NB4 (cell line): ENCODE results near the gene MALRD1.

Experiments
- DNase-seq: peaks from one replicate; pipeline ENCODE4 v3.0.0; 2010; ENCODE audit warnings: low read depth
- H3K4me3 ChIP-seq: one replicate; pipeline ENCODE4 v1.5.1; 2011; ENCODE audit warnings: mild to moderate bottlenecking, low read depth, low read length, moderate library complexity
- MYC ChIP-seq: IDR thresholded peaks from 2 replicates; pipeline ENCODE4 v1.6.1; 2011; ENCODE audit warnings: low read depth, low read length
- POLR2A ChIP-seq: IDR thresholded peaks from 2 replicates; pipeline ENCODE4 v1.6.1; 2011; ENCODE audit warnings: mild to moderate bottlenecking; ENCODE audit not compliant: insufficient read length; ENCODE audit errors: extremely low read depth
- TF ChIP-seq, protein P1 (sequence below): IDR thresholded peaks from 2 replicates; pipeline ENCODE4 v1.6.1; 2011; ENCODE audit warnings: low read depth, low read length
- TF ChIP-seq, protein P2 (sequence below): IDR thresholded peaks from one replicate; pipeline ENCODE4 v1.5.1; 2012; ENCODE audit warnings: low read depth, low read length

MALRD1 gene

DNA sequence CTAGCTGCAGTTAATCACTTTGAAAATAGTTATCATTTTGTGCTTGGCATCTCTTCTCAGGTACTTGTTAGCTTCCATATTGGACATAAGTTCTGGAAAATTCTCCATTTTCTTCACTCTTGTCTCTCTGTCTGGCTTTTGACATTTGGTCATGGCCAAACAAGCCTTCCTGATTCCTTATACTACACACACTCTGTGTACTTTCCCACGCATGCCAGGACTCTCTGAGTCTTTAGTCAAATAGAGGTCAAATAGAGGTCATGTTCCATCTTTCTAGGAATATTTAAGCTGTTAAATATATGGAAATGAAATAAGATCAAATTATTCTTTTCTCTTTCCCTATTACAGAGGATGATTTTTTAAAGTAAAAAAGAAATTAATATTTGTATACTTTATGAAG, 532.1 kb downstream of the MALRD1 start:
- no peak for DNase-seq
- H3K4me3 ChIP-seq: no peak overlapping the region
- TF ChIP-seq POLR2A (no peak), MYC (no peak)
- TF ChIP-seq, protein P1, sequence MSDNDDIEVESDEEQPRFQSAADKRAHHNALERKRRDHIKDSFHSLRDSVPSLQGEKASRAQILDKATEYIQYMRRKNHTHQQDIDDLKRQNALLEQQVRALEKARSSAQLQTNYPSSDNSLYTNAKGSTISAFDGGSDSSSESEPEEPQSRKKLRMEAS: no peak
- TF ChIP-seq, protein P2, sequence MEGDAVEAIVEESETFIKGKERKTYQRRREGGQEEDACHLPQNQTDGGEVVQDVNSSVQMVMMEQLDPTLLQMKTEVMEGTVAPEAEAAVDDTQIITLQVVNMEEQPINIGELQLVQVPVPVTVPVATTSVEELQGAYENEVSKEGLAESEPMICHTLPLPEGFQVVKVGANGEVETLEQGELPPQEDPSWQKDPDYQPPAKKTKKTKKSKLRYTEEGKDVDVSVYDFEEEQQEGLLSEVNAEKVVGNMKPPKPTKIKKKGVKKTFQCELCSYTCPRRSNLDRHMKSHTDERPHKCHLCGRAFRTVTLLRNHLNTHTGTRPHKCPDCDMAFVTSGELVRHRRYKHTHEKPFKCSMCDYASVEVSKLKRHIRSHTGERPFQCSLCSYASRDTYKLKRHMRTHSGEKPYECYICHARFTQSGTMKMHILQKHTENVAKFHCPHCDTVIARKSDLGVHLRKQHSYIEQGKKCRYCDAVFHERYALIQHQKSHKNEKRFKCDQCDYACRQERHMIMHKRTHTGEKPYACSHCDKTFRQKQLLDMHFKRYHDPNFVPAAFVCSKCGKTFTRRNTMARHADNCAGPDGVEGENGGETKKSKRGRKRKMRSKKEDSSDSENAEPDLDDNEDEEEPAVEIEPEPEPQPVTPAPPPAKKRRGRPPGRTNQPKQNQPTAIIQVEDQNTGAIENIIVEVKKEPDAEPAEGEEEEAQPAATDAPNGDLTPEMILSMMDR: no peak

DNA sequence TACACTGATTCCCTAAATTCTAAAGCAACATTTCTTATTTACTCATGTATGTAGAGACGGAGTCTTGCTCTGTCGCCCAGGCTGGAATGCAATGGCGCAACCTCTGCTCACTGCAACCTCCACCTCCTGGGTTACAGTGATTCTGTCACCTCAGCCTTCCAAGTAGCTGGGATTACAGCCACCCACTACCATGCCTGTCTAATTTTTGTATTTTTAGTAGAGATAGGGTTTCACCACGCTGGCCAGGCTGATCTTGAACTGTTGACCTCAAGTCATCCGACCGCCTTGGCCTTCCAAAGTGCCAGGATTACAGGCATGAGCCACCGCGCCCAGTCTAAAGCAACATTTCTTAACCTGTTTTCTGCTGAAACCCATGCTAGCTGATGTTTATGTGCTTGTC, 540.0 kb downstream of the MALRD1 start:
- TF ChIP-seq, protein P1: no peak
- no peak for TF ChIP-seq MYC
- TF ChIP-seq POLR2A: no peak
- TF ChIP-seq, protein P2: no peak
- no peak for DNase-seq
- H3K4me3 ChIP-seq: no peak overlapping the region

DNA sequence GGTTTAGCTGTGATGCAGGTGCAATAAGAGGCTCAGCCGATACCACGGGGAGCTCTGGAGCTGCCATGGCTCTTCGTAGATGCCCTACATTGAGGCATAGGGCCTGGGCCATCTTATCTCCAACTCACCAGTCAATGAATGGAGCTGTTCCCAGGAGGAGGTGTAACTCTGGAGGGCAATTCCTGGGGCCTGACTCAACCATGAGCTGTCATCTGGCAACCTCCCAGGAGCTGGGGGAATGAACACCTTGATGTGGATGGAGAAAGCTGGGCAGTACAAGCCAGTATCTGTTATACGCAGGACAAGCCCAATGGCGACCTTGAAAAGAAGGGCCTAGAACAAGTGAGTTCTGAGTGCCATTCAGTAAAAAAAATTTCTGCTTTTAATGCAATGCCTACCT, 543.7 kb downstream of the MALRD1 start:
- DNase-seq: no peak
- H3K4me3 ChIP-seq: no peak overlapping the region
- TF ChIP-seq POLR2A (no peak), MYC (no peak)
- TF ChIP-seq, protein P2: no peak
- TF ChIP-seq, protein P1: no peak

DNA sequence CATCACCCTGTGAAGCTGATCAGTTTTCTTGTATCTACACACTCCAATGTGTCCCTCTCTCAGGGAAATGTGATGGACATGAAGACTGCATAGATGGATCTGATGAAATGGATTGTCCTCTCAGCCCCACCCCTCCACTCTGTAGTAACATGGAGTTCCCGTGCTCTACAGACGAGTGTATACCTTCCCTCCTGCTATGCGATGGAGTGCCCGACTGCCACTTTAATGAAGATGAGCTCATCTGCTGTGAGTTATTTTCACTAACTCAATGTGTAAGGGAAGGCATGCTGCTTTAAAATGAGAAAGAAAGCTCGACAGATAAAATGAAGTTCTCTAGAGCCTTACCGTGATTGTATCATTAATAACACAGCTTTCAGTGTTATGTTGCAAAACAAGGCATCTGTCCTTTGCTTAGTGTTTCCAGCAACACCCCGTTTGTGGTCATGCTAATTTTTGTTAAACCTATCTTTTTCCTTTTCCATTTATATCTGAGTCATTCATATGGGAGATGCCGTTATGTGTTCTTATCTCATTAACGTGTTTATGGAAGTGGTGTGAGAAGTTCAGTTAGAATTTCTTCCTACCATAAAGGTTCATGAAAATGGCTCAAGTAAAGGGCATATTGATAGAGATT, 546.7 kb downstream of the MALRD1 start:
- TF ChIP-seq, protein P2: no peak
- no peak for TF ChIP-seq POLR2A
- TF ChIP-seq, protein P1: no peak
- TF ChIP-seq MYC: no peak
- no peak for DNase-seq
- H3K4me3 ChIP-seq: no peak overlapping the region

DNA sequence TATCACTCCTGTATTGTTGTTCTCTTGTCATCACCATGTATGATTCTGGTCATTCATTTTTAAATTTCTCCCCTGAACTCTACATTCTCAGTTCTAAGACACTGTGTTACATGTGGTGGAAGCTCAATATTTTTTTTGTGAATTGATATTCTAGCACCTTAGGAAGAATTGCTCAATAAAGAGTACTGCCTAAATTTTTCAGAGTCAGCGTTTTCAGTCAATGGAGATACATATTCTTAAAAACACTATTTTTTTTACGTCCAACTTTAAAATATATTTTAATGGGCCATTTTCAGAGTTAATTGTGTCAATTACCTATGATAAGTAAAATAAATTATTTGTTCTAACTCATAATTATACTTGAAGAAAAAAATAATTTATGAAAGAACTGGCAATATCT, 557.2 kb downstream of the MALRD1 start:
- TF ChIP-seq, protein P2: no peak
- TF ChIP-seq POLR2A: no peak
- TF ChIP-seq MYC: no peak
- TF ChIP-seq, protein P1: no peak
- H3K4me3 ChIP-seq: no peak overlapping the region
- DNase-seq: no peak

DNA sequence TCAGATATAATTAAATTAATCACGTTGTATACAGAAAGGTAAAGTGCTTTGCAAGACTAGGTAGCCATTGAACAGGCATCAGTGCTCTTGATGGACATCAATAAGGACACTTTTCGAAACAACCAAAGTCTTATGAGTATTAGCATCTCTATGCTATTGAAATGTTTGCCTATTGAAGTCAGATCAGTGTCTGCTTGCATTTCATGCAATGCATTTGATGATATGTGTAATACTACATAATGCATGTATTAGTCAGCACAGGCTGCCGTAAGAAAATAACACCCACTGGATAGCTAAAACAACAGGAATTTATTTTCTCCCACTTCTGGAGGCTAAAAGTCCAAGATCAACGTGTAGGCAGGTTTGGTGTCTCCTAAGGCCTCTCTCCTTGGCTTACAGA, 558.4 kb downstream of the MALRD1 start:
- DNase-seq: no peak
- H3K4me3 ChIP-seq: no peak overlapping the region
- TF ChIP-seq, protein P1: no peak
- TF ChIP-seq, protein P2: no peak
- TF ChIP-seq POLR2A (no peak), MYC (no peak)
